NB4 (cell line): ENCODE measurements around the gene PSMB2.

Experiments
- POLR2A ChIP-seq: IDR thresholded peaks from 2 replicates; pipeline ENCODE4 v1.6.1; 2011; ENCODE audit warnings: mild to moderate bottlenecking; ENCODE audit not compliant: insufficient read length; ENCODE audit errors: extremely low read depth
- TF ChIP-seq, protein P1 (sequence below): IDR thresholded peaks from one replicate; pipeline ENCODE4 v1.5.1; 2012; ENCODE audit warnings: low read depth, low read length
- TF ChIP-seq, protein P2 (sequence below): IDR thresholded peaks from 2 replicates; pipeline ENCODE4 v1.6.1; 2011; ENCODE audit warnings: low read depth, low read length

DNA sequence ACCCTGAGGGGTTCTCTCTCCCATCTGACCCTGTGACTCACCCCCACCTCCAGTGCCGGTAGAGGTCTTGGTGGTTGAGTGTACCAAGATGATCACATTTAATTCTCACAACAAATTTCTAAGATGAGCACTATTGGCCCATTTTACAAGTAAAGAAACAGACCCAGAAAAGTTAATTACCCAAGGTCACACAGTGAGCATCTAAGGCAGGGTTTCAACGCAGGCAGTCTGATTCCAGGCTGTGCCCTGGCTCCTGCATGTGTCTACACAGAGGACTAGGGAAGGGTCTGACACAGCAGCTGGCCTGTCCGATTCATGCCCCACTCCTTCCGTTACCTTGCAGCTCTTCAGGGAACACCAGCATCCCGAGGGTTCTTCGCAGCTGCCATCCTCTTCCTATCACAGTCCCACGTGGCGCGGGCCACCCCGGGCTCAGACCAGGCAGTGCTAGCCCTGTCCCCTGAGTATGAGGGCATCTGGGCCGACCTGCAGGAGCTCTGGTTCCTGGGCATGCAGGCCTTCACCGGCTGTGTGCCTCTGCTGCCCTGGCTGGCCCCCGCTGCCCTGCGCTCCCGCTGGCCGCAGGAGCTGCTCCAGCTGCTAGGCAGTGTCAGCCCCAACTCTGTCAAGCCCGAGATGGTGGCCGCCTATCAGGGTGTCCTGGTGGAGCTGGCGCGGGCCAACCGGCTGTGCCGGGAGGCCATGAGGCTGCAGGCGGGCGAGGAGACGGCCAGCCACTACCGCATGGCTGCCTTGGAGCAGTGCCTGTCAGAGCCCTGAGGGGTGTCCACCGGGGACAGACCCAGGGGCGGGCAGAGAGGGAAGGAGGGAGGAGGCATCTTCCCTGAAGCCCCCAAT, 76.2 kb downstream of the PSMB2 start:
- TF ChIP-seq, protein P1, sequence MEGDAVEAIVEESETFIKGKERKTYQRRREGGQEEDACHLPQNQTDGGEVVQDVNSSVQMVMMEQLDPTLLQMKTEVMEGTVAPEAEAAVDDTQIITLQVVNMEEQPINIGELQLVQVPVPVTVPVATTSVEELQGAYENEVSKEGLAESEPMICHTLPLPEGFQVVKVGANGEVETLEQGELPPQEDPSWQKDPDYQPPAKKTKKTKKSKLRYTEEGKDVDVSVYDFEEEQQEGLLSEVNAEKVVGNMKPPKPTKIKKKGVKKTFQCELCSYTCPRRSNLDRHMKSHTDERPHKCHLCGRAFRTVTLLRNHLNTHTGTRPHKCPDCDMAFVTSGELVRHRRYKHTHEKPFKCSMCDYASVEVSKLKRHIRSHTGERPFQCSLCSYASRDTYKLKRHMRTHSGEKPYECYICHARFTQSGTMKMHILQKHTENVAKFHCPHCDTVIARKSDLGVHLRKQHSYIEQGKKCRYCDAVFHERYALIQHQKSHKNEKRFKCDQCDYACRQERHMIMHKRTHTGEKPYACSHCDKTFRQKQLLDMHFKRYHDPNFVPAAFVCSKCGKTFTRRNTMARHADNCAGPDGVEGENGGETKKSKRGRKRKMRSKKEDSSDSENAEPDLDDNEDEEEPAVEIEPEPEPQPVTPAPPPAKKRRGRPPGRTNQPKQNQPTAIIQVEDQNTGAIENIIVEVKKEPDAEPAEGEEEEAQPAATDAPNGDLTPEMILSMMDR = no peak
- TF ChIP-seq, protein P2, sequence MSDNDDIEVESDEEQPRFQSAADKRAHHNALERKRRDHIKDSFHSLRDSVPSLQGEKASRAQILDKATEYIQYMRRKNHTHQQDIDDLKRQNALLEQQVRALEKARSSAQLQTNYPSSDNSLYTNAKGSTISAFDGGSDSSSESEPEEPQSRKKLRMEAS = no peak
- no peak for TF ChIP-seq POLR2A
